Muscle layer of duodenum (tissue), 2 donors: ENCODE data around the gene LHCGR.
"Not testable (repeated sequence)": the region's sequence is repeated elsewhere in the genome, so short reads cannot be mapped to it uniquely, and the experiment has no call there.

Experiments
- H3K27ac ChIP-seq: one replicate; pipeline ENCODE4 v1.7.0; 2013; ENCODE audit warnings: mild to moderate bottlenecking, low read length
- H3K27me3 ChIP-seq: one replicate; pipeline ENCODE4 v1.7.0; 2013; ENCODE audit warnings: low read depth, mild to moderate bottlenecking, control low read depth, low read length
- H3K36me3 ChIP-seq, 2 donors: one replicate each; pipeline ENCODE4 v1.7.0; 2013; ENCODE audit warnings: low read length in 2 of 2, control low read depth in 1 of 2, mild to moderate bottlenecking in 1 of 2; ENCODE audit not compliant: insufficient read depth in 2 of 2, control insufficient read depth in 1 of 2
- H3K4me1 ChIP-seq, 2 donors: one replicate each; pipeline ENCODE4 v1.7.0; 2013; ENCODE audit warnings: low read length in 2 of 2, mild to moderate bottlenecking in 2 of 2, control low read depth in 1 of 2, moderate library complexity in 1 of 2; ENCODE audit not compliant: insufficient read depth in 2 of 2, control insufficient read depth in 1 of 2
- H3K4me3 ChIP-seq, 2 donors: one replicate each; pipeline ENCODE4 v1.7.0; 2013; ENCODE audit warnings: low read length in 2 of 2, low read depth in 1 of 2, mild to moderate bottlenecking in 1 of 2
- H3K9me3 ChIP-seq, 2 donors: one replicate each; pipeline ENCODE4 v1.7.0; 2013; ENCODE audit warnings: low read length in 2 of 2, control low read depth in 1 of 2, mild to moderate bottlenecking in 1 of 2; ENCODE audit not compliant: control insufficient read depth in 1 of 2
- donor health status: healthy.

LHCGR gene

GRCh38 chr2:48739236-48739635 is 16.3 kb downstream of the LHCGR start:
- not testable (repeated sequence) for H3K27me3 ChIP-seq, H3K4me1 ChIP-seq, H3K27ac ChIP-seq, H3K4me3 ChIP-seq, H3K36me3 ChIP-seq, H3K9me3 ChIP-seq

GRCh38 chr2:48738806-48739205 is 16.7 kb downstream of the LHCGR start:
- Histone ChIP-seq H3K36me3 (no peaks in the 10 kb centered on the region), H3K9me3 (no peaks in the 10 kb centered on the region), H3K4me3 (no peak overlapping the region), H3K4me1 (no peaks in the 10 kb centered on the region), H3K27ac (no peak overlapping the region), H3K27me3 (no peaks in the 10 kb centered on the region)

- no peak overlapping the region for H3K27ac ChIP-seq
- no peaks in the 10 kb centered on the region for H3K9me3 ChIP-seq
- H3K36me3 ChIP-seq = no peaks in the 10 kb centered on the region
- H3K4me1 ChIP-seq = peaks cover 3 to 7% of the 10 kb centered on the region in 2 donors
- H3K4me3 ChIP-seq = no peak overlapping the region
- no peaks in the 10 kb centered on the region for H3K27me3 ChIP-seq
Measured at GRCh38 chr2:48736251-48736650, 19.3 kb downstream of the LHCGR start.

- no peak overlapping the region for H3K4me3 ChIP-seq
- H3K4me1 ChIP-seq = peaks cover 3 to 7% of the 10 kb centered on the region in 2 donors
- no peaks in the 10 kb centered on the region for H3K36me3 ChIP-seq
- H3K9me3 ChIP-seq = no peaks in the 10 kb centered on the region
- no peaks in the 10 kb centered on the region for H3K27me3 ChIP-seq
- no peak overlapping the region for H3K27ac ChIP-seq
Measured at GRCh38 chr2:48734576-48735303, 20.8 kb downstream of the LHCGR start.

GRCh38 chr2:48733067-48733503 is 22.4 kb downstream of the LHCGR start:
- no peaks in the 10 kb centered on the region for H3K9me3 ChIP-seq
- H3K36me3 ChIP-seq = no peaks in the 10 kb centered on the region
- no peaks in the 10 kb centered on the region for H3K27me3 ChIP-seq
- no peak overlapping the region for H3K4me3 ChIP-seq
- H3K4me1 ChIP-seq = peaks cover 3 to 18% of the 10 kb centered on the region in 2 donors
- H3K27ac ChIP-seq = no peak overlapping the region

GRCh38 chr2:48728840-48729239 is 26.7 kb downstream of the LHCGR start:
- H3K4me1 ChIP-seq = peaks cover 3 to 18% of the 10 kb centered on the region in 2 donors
- H3K36me3 ChIP-seq = no peaks in the 10 kb centered on the region
- no peak overlapping the region for H3K4me3 ChIP-seq
- no peaks in the 10 kb centered on the region for H3K9me3 ChIP-seq
- H3K27me3 ChIP-seq = no peaks in the 10 kb centered on the region
- H3K27ac ChIP-seq = no peak overlapping the region

GRCh38 chr2:48728295-48728694 is 27.2 kb downstream of the LHCGR start:
- Histone ChIP-seq H3K27ac (no peak overlapping the region), H3K4me1 (peaks cover 3 to 16% of the 10 kb centered on the region in 2 donors), H3K9me3 (no peaks in the 10 kb centered on the region), H3K4me3 (no peak overlapping the region), H3K27me3 (no peaks in the 10 kb centered on the region), H3K36me3 (no peaks in the 10 kb centered on the region)

- Histone ChIP-seq H3K9me3 (no peaks in the 10 kb centered on the region), H3K4me3 (no peak overlapping the region), H3K27ac (no peak overlapping the region), H3K27me3 (no peaks in the 10 kb centered on the region), H3K4me1 (peaks cover 0 to 11% of the 10 kb centered on the region in 2 donors), H3K36me3 (no peaks in the 10 kb centered on the region)
Measured at GRCh38 chr2:48727560-48727959, 28.0 kb downstream of the LHCGR start.

- Histone ChIP-seq H3K36me3 (no peaks in the 10 kb centered on the region), H3K27me3 (no peaks in the 10 kb centered on the region), H3K27ac (no peak overlapping the region), H3K4me3 (no peak overlapping the region), H3K4me1 (peaks cover 0 to 11% of the 10 kb centered on the region in 2 donors), H3K9me3 (no peaks in the 10 kb centered on the region)
Measured at GRCh38 chr2:48725696-48726494, 29.6 kb downstream of the LHCGR start.

GRCh38 chr2:48724278-48724677 is 31.2 kb downstream of the LHCGR start:
- H3K27ac ChIP-seq = no peak overlapping the region
- H3K9me3 ChIP-seq = no peaks in the 10 kb centered on the region
- no peak overlapping the region for H3K4me3 ChIP-seq
- H3K4me1 ChIP-seq = peaks cover 0 to 9% of the 10 kb centered on the region in 2 donors
- no peaks in the 10 kb centered on the region for H3K27me3 ChIP-seq
- no peaks in the 10 kb centered on the region for H3K36me3 ChIP-seq

GRCh38 chr2:48723129-48723528 is 32.4 kb downstream of the LHCGR start:
- no peak overlapping the region for H3K4me3 ChIP-seq
- no peaks in the 10 kb centered on the region for H3K4me1 ChIP-seq
- no peaks in the 10 kb centered on the region for H3K9me3 ChIP-seq

More at GRCh38 chr2:48723129-48723528, 32.4 kb downstream of the LHCGR start:
- Histone ChIP-seq H3K36me3 (no peaks in the 10 kb centered on the region), H3K27me3 (no peaks in the 10 kb centered on the region), H3K27ac (no peak overlapping the region)
